ENCODE measurements around the gene MAPKAP1.

DNA sequence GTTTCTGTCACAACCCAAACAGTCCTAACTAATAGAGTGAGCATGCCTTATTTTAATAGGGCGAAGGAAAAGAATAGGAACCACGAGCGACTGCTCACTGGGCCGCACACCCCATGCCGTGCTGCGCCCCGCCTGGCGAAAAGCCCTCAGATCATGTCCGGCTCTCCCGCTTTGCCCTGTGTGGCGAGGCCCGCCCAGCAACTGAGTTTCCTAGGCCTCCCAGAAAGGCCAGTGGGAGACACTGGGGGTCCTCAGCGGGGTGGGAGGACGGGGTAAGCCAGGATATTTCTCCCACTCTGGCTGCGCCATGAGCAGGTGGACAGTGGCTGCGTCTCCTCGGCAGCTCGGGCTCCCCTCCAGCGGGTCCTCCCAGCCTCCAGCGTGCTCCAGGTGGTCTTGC lies 307.3 kb downstream of the MAPKAP1 start:
- TF ChIP-seq, protein P1, sequence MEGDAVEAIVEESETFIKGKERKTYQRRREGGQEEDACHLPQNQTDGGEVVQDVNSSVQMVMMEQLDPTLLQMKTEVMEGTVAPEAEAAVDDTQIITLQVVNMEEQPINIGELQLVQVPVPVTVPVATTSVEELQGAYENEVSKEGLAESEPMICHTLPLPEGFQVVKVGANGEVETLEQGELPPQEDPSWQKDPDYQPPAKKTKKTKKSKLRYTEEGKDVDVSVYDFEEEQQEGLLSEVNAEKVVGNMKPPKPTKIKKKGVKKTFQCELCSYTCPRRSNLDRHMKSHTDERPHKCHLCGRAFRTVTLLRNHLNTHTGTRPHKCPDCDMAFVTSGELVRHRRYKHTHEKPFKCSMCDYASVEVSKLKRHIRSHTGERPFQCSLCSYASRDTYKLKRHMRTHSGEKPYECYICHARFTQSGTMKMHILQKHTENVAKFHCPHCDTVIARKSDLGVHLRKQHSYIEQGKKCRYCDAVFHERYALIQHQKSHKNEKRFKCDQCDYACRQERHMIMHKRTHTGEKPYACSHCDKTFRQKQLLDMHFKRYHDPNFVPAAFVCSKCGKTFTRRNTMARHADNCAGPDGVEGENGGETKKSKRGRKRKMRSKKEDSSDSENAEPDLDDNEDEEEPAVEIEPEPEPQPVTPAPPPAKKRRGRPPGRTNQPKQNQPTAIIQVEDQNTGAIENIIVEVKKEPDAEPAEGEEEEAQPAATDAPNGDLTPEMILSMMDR (conservative IDR thresholded peaks at IDR 0.05 in 1 of 2, IDR thresholded peaks at IDR 0.05 in 1 of 2; ENCODE audit: extremely low read depth in 1 of 2, insufficient read depth in 1 of 2, low read depth in 1 of 2, low read length in 2 of 2), result no peak
- no peak for TF ChIP-seq EZH2 (IDR thresholded peaks at IDR 0.05; ENCODE audit: borderline replicate concordance, low read length)

Data from mammary epithelial cell (primary cell).